ENCODE data around the gene NFIA.

The NFIA gene

DNA sequence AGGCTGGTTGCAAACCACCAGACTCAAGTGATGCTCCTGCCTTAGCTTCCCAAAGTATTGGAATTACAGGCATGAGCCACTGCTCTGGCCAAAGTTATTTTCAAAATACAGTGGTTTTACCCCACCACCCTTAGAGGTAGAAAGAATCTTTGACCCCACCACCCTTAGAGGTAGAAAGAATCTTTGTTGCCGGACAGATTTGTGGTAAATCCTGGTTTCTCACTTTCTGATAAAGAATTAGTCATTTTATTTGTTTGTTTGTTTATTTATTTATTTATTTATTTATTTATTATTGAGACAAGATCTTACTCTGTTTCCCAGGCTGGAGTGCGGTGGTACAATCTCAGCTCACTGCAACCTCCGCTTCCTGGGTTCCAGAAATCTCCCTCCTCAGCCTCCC lies 55.9 kb downstream of the NFIA start:
- Histone ChIP-seq H3K27me3 (no peaks in the 10 kb centered on the region), H3K4me3 (ENCODE audit: low read depth, low read length) (no peak overlapping the region), H3K4me1 (peaks cover 4% of the 10 kb centered on the region; the same call in 1 of the 2 replicates), H3K9me3 (no peaks in the 10 kb centered on the region), H3K36me3 (no peaks in the 10 kb centered on the region)
- no peak for DNase-seq
- TF ChIP-seq CTCF (IDR thresholded peaks at IDR 0.05; ENCODE audit: low read depth, low read length): no peak

DNA sequence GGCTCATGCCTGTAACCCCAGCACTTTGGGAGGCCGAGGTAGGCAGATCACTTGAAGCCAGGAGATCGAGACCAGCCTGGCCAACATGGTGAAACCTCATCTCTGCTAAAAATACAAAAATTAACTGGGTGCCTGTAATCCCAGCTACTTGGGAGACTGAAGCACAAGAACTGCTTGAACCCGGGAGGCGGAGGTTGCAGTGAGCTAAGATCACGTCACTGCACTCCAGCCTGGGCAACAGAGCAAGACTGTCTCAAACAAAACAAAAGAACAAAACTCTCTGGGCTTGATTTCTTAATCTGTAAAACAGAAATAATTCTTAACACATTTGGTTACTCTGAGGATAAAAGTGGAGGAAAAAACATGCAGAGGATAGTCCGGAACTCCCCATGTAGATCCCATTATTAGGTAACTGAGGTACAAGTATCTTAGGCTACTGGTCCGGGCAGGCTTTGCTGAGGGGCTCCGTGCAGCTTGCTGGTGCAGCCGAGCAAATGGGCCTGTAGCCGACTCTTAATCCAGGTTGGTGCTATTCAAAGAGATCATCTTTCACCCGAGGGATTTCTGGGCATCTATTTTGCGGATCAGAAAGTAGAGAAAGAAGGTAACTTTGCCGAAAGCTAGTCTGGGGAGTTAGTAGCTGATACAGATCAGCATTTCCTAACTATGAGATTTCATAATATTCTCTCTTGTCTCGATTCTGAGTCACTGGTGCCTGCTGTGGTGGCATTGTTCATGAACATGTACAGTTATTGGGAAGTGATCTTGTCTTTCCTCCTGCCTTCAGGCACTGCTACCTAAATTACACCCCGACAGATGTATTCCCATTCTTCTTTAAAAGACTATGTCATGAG lies 56.8 kb downstream of the NFIA start:
- Histone ChIP-seq H3K36me3 (no peaks in the 10 kb centered on the region), H3K4me1 (peaks cover 4% of the 10 kb centered on the region; the same call in 1 of the 2 replicates), H3K9me3 (no peaks in the 10 kb centered on the region), H3K4me3 (ENCODE audit: low read depth, low read length) (no peak overlapping the region; the same call in 1 of the 2 replicates), H3K27me3 (no peaks in the 10 kb centered on the region)
- peak; percentile 23 for DNase-seq
- no peak for TF ChIP-seq CTCF (IDR thresholded peaks at IDR 0.05; ENCODE audit: low read depth, low read length)

- no peaks in the 10 kb centered on the region for H3K9me3 ChIP-seq
- H3K36me3 ChIP-seq: no peaks in the 10 kb centered on the region
- no peak for DNase-seq
- no peak for TF ChIP-seq CTCF (IDR thresholded peaks at IDR 0.05; ENCODE audit: low read depth, low read length)
- no peaks in the 10 kb centered on the region for H3K27me3 ChIP-seq
- H3K4me3 ChIP-seq (ENCODE audit: low read depth, low read length): no peak overlapping the region
- H3K4me1 ChIP-seq: peaks cover 4% of the 10 kb centered on the region; the same call in 1 of the 2 replicates
Observed at GRCh38 chr1:61139775-61140549, 57.6 kb downstream of the NFIA start.

DNA sequence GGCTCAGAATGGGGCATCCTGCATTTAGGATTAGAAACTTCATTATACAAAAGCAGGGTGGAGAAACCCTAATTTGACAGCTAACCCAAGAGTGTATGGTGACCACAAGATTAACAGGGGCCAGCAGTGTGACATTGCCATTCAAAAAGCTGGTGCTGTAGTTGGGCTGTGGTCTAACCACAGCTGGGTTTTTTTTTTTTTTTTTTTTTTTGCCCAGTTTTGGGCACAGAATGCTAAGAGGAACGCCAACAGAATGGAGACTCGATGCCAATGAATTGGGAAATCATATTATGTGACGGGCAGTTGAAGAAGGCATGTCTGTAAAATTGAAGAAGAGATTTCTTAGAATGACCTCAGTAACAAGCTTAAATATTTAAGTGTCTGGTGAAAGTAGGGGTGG lies 58.4 kb downstream of the NFIA start:
- no peak for TF ChIP-seq CTCF (IDR thresholded peaks at IDR 0.05; ENCODE audit: low read depth, low read length)
- DNase-seq: no peak
- Histone ChIP-seq H3K27me3 (no peaks in the 10 kb centered on the region), H3K4me3 (ENCODE audit: low read depth, low read length) (no peak overlapping the region), H3K9me3 (no peaks in the 10 kb centered on the region), H3K36me3 (no peaks in the 10 kb centered on the region), H3K4me1 (peaks cover 4% of the 10 kb centered on the region; the same call in 1 of the 2 replicates)

- Histone ChIP-seq H3K4me3 (ENCODE audit: low read depth, low read length) (no peak overlapping the region), H3K27me3 (no peaks in the 10 kb centered on the region), H3K4me1 (peaks cover 4% of the 10 kb centered on the region; the same call in 1 of the 2 replicates), H3K36me3 (no peaks in the 10 kb centered on the region), H3K9me3 (no peaks in the 10 kb centered on the region)
- no peak for TF ChIP-seq CTCF (IDR thresholded peaks at IDR 0.05; ENCODE audit: low read depth, low read length)
- DNase-seq: no peak
Observed at GRCh38 chr1:61141288-61142042, 59.1 kb downstream of the NFIA start.
